Measurements from ENCODE around the gene PCDHGA1. TPM values are rescaled to one million over a fixed set of nuclear protein-coding genes. Genes with fewer than 3 reads are reported as not detected.
A peak's percentile ranks its signal among the peaks of the same experiment; 100 is the strongest.

PCDHGA1 gene
- total and polyA plus RNA-seq, 2 of the 4 experiments (the other 2 are of a cell fraction): 0.90 to 0.92 TPM

DNA sequence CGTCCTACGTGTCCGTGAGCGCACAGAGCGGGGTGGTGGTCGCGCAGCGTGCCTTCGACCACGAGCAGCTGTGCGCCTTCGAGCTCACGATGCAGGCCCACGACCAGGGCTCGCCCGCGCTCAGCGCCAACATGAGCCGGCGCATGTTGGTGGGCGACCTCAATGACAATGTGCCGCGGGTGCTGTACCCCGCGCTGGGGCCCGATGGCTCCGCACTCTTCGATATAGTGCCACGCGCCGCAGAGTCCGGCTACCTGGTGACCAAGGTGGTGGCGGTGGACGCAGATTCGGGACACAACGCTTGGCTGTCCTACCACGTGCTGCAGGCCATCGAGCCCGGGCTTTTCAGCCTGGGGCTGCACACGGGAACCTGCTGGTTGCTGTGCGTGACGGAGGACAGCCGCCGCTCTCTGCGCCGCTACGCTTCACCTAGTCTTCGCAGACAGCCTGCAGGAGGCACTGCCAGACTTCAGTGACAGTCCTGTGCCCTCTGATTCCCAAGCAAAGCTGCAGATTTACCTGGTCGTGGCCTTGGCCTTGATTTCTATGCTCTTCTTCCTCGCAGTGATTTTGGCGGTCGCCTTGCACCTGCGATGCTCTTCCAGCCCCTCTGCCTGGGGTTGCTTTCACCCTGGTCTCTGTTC lies 97.6 kb downstream of the PCDHGA1 start:
- dilution Hi-C loops (cut with HindIII; ENCODE audit: low sequenced_read_pairs, unreplicated experiment): no loop called here
- TF ChIP-seq RCOR1 (IDR thresholded peaks at IDR 0.05; ENCODE audit: insufficient replicate concordance, low read length) (no peak), FOS (IDR thresholded peaks at IDR 0.05; ENCODE audit: low read depth, low read length) (no peak), MXI1 (IDR thresholded peaks at IDR 0.05; ENCODE audit: borderline replicate concordance, low read depth, low read length) (no peak), ELK1 (IDR thresholded peaks at IDR 0.05; ENCODE audit: borderline replicate concordance, low read depth, low read length) (no peak), MAZ (IDR thresholded peaks at IDR 0.05; ENCODE audit: borderline replicate concordance, low read depth, low read length) (no peak), USF2 (IDR thresholded peaks at IDR 0.05; ENCODE audit: low read depth, low read length) (no peak), MAFK (IDR thresholded peaks at IDR 0.05; ENCODE audit: low read depth, low read length) (no peak), POLR2A (IDR thresholded peaks at IDR 0.05; ENCODE audit: low read depth, low read length) (no peak), BHLHE40 (IDR thresholded peaks at IDR 0.05; ENCODE audit: low read depth, low read length) (no peak), SMC3 (IDR thresholded peaks at IDR 0.05; ENCODE audit: low read depth, low read length) (no peak), CHD1 (IDR thresholded peaks at IDR 0.05; ENCODE audit: low read depth, low read length) (no peak), NFE2L2 (IDR thresholded peaks at IDR 0.05; ENCODE audit: low read depth, low read length) (no peak), CTCF (conservative IDR thresholded peaks at IDR 0.05; ENCODE audit: low read depth, low read length) (no peak), RAD21 (IDR thresholded peaks at IDR 0.05; ENCODE audit: low read length) (no peak), CEBPB (IDR thresholded peaks at IDR 0.05; ENCODE audit: low read depth, low read length) (no peak), RFX5 (IDR thresholded peaks at IDR 0.05; ENCODE audit: low read depth, low read length) (no peak)
- Histone ChIP-seq H3K9me1 (ENCODE audit: insufficient read depth, low read length) (no peaks in the 10 kb centered on the region), H2BK120ac (ENCODE audit: low read depth, low read length) (no peak overlapping the region), H2AK5ac (ENCODE audit: low read depth, low read length) (no peak overlapping the region), H3K18ac (ENCODE audit: low read depth, low read length) (no peak overlapping the region), H3K14ac (replicated peaks; ENCODE audit: low read depth, low read length) (no peak overlapping the region), H3K36me3 (ENCODE audit: control insufficient read depth, insufficient read depth, low read length) (peaks cover 25% of the 10 kb centered on the region), H3K4me2 (ENCODE audit: low read depth, low read length) (no peak overlapping the region), H4K20me1 (ENCODE audit: insufficient read depth, low read length) (no peaks in the 10 kb centered on the region), H2AFZ (replicated peaks; ENCODE audit: low read length, poor library complexity) (no peak overlapping the region), H2BK15ac (ENCODE audit: low read depth, low read length) (no peak overlapping the region), H3K4ac (ENCODE audit: low read depth, low read length) (no peak overlapping the region), H3K23ac (ENCODE audit: low read depth, low read length) (no peak overlapping the region), H3K56ac (ENCODE audit: extremely low read depth, insufficient read depth, low read length) (no peak overlapping the region), H3K9ac (ENCODE audit: low read depth, low read length) (no peak overlapping the region), H3K27me3 (ENCODE audit: control insufficient read depth, insufficient read depth, low read length) (no peaks in the 10 kb centered on the region), H3K27ac (ENCODE audit: insufficient read depth, low read length) (no peak overlapping the region), H3K4me1 (ENCODE audit: control insufficient read depth, insufficient read depth, low read length) (no peaks in the 10 kb centered on the region), H4K5ac (ENCODE audit: low read depth, low read length) (no peak overlapping the region), H4K8ac (ENCODE audit: low read depth in 2 of 2, low read length in 2 of 2) (no peak overlapping the region), H3K79me1 (ENCODE audit: low read depth in 1 of 2, low read length in 2 of 2) (peaks cover 9 to 21% of the 10 kb centered on the region in 2 experiments; a peak in 2 of 4 replicates), H4K91ac (ENCODE audit: insufficient read depth, low read depth, low read length) (no peak overlapping the region), H2BK5ac (ENCODE audit: low read depth, low read length, poor library complexity, severe bottlenecking) (no peak overlapping the region), H3K9me3 (ENCODE audit: control insufficient read depth, insufficient read depth, low read length) (peaks cover 47% of the 10 kb centered on the region; the same call in 1 of the 2 replicates), H2AK9ac (replicated peaks; ENCODE audit: low read depth, low read length, poor library complexity) (peak overlapping the region; percentile 5), H2BK20ac (ENCODE audit: low read depth, low read length) (no peak overlapping the region), H3K4me3 (ENCODE audit: insufficient read depth, low read depth, low read length) (no peak overlapping the region)
- ATAC-seq (ENCODE audit: low read depth) (no peak), DNase-seq (no peak)
- BruUV-seq (replicated peaks): no TSS peak
- CTCF ChIA-PET: interaction anchor here (1.0 kb wide), 1 partner anchor 9 kb away, joined by 3 read pairs; no protein-coding TSS in a partner anchor
- POLR2A ChIA-PET (ENCODE audit: unreplicated experiment): no interaction called here
- 63% methylated on average over 41 of the region's 53 CpGs; no CpG with 5 or more reads in 1 of the 2 experiments for WGBS, 2 experiments (ENCODE audit: extremely low coverage in 2 of 2, insufficient read length in 1 of 2)
- in situ Hi-C loops (cut with MboI; ENCODE audit: low sequenced_read_pairs): no loop called here
- intact Hi-C loops (cut with micrococcal nuclease): no loop called here
